ENCODE measurements around the gene PTAFR.
"Not testable (repeated sequence)": the region's sequence is repeated elsewhere in the genome, so short reads cannot be mapped to it uniquely, and the experiment has no call there.

The PTAFR gene

GRCh38 chr1:28145728-28146127, 30.8 kb downstream of the PTAFR start:
- no peak for DNase-seq (ENCODE audit: low read depth in 2 of 2, low spot score in 1 of 2)

- no peak for DNase-seq (ENCODE audit: low read depth in 2 of 2, low spot score in 1 of 2)
Observed at GRCh38 chr1:28144203-28145135, 32.0 kb downstream of the PTAFR start.

GRCh38 chr1:28143496-28144202, 32.8 kb downstream of the PTAFR start:
- no peak for DNase-seq (ENCODE audit: low read depth in 2 of 2, low spot score in 1 of 2)

GRCh38 chr1:28141685-28142084, 34.8 kb downstream of the PTAFR start:
- no peak for DNase-seq (ENCODE audit: low read depth in 2 of 2, low spot score in 1 of 2)

- DNase-seq (ENCODE audit: low read depth in 2 of 2, low spot score in 1 of 2): not testable (repeated sequence)
Observed at GRCh38 chr1:28139866-28140265, 36.6 kb downstream of the PTAFR start.

- no peak for DNase-seq (ENCODE audit: low read depth in 2 of 2, low spot score in 1 of 2)
Observed at GRCh38 chr1:28139025-28139712, 37.3 kb downstream of the PTAFR start.

- no peak for DNase-seq (ENCODE audit: low read depth in 2 of 2, low spot score in 1 of 2)
Observed at GRCh38 chr1:28136922-28137613, 39.4 kb downstream of the PTAFR start.

- no peak for DNase-seq (ENCODE audit: low read depth in 2 of 2, low spot score in 1 of 2)
Observed at GRCh38 chr1:28136169-28136921, 40.1 kb downstream of the PTAFR start.

- DNase-seq (ENCODE audit: low read depth in 2 of 2, low spot score in 1 of 2): no peak
Observed at GRCh38 chr1:28135371-28136168, 40.9 kb downstream of the PTAFR start.

GRCh38 chr1:28134651-28135207, 41.8 kb downstream of the PTAFR start:
- DNase-seq (ENCODE audit: low read depth in 2 of 2, low spot score in 1 of 2): no peak

GRCh38 chr1:28132171-28133167, 44.0 kb downstream of the PTAFR start:
- DNase-seq (ENCODE audit: low read depth in 2 of 2, low spot score in 1 of 2): no peak

- no peak for DNase-seq (ENCODE audit: low read depth in 2 of 2, low spot score in 1 of 2)
Observed at GRCh38 chr1:28130901-28131300, 45.6 kb downstream of the PTAFR start.

- no peak for DNase-seq (ENCODE audit: low read depth in 2 of 2, low spot score in 1 of 2)
Observed at GRCh38 chr1:28129150-28129549, 47.3 kb downstream of the PTAFR start.

GRCh38 chr1:28127617-28128257, 48.8 kb downstream of the PTAFR start:
- DNase-seq (ENCODE audit: low read depth in 2 of 2, low spot score in 1 of 2): no peak

- no peak for DNase-seq (ENCODE audit: low read depth in 2 of 2, low spot score in 1 of 2)
Observed at GRCh38 chr1:28126783-28127490, 49.6 kb downstream of the PTAFR start.

GRCh38 chr1:28126212-28126611, 50.3 kb downstream of the PTAFR start:
- DNase-seq (ENCODE audit: low read depth in 2 of 2, low spot score in 1 of 2): no peak

- no peak for DNase-seq (ENCODE audit: low read depth in 2 of 2, low spot score in 1 of 2)
Observed at GRCh38 chr1:28123461-28123961, 53.0 kb downstream of the PTAFR start.

Data from stimulated activated CD8-positive, alpha-beta memory T cell treated with anti-CD3 and anti-CD28 coated beads, Interleukin-4, amount 100 ng/mL, for 4 hours (primary cell).